Suprapubic skin (tissue), 4 donors: Measurements from ENCODE around the gene ALPI.

Experiments
- POLR2A ChIP-seq, 2 donors: fragments of 450-650 bp; IDR thresholded peaks; one replicate each; pipeline ENCODE4 v1.6.1; 2017; ENCODE audit warnings: antibody characterized with exemption in 2 of 2, mild to moderate bottlenecking in 2 of 2, moderate library complexity in 2 of 2
- POLR2AphosphoS5 ChIP-seq, 3 donors: sonication (generic); formaldehyde crosslinking; IDR thresholded peaks; one replicate each; pipeline ENCODE4 v1.6.1; 2017; ENCODE audit warnings: antibody characterized with exemption in 3 of 3
- TF ChIP-seq, protein P1 (sequence below), 2 donors: fragments of 200-600 bp in 1 of 2; fragments of 450-650 bp in 1 of 2; sonication (generic) in 1 of 2; IDR thresholded peaks; one replicate each; pipeline ENCODE4 v1.5.1; 2016 to 2019; ENCODE audit warnings: antibody characterized with exemption in 2 of 2, mild to moderate bottlenecking in 1 of 2, moderate library complexity in 1 of 2

DNA sequence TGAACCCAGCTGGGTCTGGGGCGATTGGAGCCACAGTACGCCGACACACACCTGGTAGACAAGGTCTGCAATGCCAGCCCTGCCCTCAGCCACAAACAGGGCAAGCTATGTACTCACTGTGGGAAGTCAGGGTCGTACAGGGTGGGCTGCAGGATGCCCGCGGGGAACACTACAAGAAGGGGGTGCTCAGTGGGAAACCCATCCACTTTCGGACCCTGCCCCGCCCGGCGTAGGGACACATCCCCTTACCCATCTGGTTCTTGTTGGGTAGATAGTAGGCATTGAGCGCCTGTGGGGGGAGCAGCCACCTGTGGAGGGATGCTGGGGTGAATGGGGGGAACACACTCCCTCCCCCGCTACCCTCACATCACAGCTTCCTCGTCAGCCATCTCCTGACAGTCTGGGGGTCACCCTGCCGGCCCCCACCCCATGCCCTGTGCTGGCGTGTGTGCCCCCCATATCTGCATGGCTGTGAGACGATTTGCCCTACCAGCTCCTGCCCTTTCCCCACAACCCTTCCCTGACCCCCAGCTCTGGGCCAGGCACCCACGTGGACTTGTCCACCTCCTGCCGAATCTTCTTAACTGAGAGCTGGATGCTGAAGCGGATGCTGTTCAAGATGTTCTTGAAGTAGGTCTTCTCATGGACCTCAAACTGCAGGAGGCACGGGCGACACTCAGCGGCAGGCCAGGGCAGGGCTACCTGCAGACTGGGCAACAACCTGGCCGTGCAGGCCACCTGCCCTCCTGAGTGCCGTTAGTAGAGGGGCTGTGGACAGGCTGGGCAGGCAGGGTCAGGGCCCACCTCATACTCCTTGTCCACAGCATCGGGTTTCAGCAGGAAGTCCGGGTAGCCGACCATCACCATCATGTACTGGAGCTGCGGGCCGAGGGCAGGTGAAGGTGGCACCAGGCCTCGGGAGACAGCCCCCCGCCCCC, 26.6 kb downstream of the ALPI start:
- no peak for TF ChIP-seq POLR2A (IDR thresholded peaks at IDR 0.05)
- no peak for TF ChIP-seq POLR2AphosphoS5 (IDR thresholded peaks at IDR 0.05)
- TF ChIP-seq, protein P1, sequence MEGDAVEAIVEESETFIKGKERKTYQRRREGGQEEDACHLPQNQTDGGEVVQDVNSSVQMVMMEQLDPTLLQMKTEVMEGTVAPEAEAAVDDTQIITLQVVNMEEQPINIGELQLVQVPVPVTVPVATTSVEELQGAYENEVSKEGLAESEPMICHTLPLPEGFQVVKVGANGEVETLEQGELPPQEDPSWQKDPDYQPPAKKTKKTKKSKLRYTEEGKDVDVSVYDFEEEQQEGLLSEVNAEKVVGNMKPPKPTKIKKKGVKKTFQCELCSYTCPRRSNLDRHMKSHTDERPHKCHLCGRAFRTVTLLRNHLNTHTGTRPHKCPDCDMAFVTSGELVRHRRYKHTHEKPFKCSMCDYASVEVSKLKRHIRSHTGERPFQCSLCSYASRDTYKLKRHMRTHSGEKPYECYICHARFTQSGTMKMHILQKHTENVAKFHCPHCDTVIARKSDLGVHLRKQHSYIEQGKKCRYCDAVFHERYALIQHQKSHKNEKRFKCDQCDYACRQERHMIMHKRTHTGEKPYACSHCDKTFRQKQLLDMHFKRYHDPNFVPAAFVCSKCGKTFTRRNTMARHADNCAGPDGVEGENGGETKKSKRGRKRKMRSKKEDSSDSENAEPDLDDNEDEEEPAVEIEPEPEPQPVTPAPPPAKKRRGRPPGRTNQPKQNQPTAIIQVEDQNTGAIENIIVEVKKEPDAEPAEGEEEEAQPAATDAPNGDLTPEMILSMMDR (IDR thresholded peaks at IDR 0.05), result no peak
